GM18858 (cell line): ENCODE data around the gene ATP2C1.

Experiments
- ATAC-seq: cut with Tn5 transposase; IDR thresholded peaks from one replicate; pipeline ENCODE4 v1.9.1; 2021; ENCODE audit not compliant: unreplicated experiment

Gene ATP2C1

GRCh38 chr3:130894130-130894985 is 474 bp downstream of the ATP2C1 start:
- peak; percentile 1 for ATAC-seq

- ATAC-seq, result no peak
Measured at GRCh38 chr3:130894986-130895280, 1.0 kb downstream of the ATP2C1 start.

- ATAC-seq, result no peak
Measured at GRCh38 chr3:130895690-130896488, 2.0 kb downstream of the ATP2C1 start.

DNA sequence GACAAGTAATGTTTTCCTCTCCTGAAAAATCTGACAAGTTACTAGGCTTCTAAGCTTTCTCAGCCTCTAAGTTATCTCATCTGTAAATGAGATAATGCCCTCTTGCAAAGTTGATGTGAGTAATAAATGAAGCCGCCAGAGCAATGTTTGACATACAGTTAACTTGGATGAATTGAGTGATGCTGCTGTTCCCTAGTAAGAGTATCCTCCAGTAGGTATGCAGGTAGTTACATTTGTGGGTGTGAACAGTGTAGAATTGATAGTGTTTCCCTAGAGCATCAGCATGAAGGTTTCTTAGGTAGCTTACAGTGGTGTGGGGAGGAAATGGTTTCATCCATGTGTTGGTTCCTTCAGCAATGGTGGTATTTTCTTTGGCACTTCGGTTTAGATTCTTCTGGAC is 3.4 kb downstream of the ATP2C1 start:
- no peak for ATAC-seq

DNA sequence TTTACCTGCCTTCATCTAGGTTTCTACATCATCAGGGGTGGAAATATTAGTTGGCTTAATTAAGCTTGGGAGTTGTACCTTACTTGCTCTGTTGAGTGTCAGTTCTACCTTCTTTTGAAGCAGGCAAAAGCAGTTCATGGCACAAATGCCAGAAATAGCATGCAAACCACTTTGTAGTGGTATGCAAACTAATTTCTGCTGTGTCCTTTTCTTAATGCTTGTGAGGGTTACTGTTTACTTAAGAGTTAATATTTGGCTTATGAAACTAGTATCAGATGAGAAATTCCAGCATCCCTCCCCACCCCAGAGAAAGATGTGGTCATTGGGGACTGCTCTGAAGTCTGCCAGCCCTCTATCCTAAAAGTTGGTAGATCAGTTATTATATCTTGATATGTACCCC is 7.1 kb downstream of the ATP2C1 start:
- no peak for ATAC-seq

DNA sequence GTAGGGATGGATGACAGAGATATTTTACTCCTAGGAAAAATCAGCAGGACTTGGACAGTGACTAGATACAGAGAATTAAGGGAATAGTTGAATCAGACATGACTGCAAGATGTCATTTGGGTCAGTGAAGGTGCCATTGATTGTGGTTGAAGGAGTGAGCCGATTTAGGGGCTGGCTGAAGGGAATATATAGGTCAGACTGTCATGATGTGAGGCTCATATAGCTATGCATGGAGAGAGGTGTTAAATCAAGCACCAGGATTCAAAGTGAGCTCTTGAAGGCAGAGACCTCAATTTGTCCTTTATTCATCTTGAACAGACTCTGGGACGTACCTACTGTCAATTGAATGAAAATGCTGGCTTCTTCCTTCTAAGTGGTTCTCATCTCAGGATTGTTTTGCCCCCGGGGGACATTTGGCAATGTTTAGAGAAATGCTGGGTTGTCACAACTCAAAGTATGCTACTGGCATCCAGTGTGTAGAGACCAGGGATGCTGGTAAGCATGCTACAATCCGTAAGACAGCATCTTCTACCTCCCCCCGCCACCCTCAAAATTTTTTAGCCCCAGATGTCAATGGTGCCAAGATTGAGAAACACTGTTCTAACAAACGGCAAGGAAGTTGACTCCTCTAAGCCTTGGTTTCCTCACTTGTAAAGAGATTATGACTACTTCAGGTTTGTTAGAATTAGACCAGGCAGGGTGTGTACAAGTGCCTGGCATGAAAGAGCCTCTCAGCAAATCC is 7.8 kb downstream of the ATP2C1 start:
- ATAC-seq, result no peak

GRCh38 chr3:130903412-130903908 is 9.6 kb downstream of the ATP2C1 start:
- no peak for ATAC-seq

GRCh38 chr3:130904491-130904890 is 10.6 kb downstream of the ATP2C1 start:
- no peak for ATAC-seq

- ATAC-seq, result no peak
Measured at GRCh38 chr3:130905551-130905950, 11.7 kb downstream of the ATP2C1 start.

GRCh38 chr3:130906374-130906995 is 12.6 kb downstream of the ATP2C1 start:
- ATAC-seq, result no peak

DNA sequence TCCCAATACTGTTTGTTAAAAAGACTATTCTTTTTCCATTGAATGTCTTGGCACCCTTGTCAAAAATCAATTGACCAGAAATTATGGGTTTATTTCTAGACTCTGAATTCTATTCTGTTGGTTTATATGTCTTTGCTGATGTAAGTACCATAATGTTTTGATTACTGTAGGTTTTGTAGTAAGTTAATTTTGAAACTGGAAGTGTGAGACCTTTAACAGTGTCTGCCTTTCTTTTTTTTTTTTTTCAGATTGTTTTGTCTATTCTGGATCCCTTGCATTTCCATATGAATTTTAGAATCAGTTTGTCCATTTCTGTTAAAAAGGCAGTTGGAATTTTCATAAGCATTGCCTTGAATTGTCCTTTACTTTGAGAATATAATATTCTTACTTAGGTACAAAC is 13.6 kb downstream of the ATP2C1 start:
- no peak for ATAC-seq

- ATAC-seq, result peak; percentile 58
Measured at GRCh38 chr3:130907966-130908365, 14.1 kb downstream of the ATP2C1 start.

DNA sequence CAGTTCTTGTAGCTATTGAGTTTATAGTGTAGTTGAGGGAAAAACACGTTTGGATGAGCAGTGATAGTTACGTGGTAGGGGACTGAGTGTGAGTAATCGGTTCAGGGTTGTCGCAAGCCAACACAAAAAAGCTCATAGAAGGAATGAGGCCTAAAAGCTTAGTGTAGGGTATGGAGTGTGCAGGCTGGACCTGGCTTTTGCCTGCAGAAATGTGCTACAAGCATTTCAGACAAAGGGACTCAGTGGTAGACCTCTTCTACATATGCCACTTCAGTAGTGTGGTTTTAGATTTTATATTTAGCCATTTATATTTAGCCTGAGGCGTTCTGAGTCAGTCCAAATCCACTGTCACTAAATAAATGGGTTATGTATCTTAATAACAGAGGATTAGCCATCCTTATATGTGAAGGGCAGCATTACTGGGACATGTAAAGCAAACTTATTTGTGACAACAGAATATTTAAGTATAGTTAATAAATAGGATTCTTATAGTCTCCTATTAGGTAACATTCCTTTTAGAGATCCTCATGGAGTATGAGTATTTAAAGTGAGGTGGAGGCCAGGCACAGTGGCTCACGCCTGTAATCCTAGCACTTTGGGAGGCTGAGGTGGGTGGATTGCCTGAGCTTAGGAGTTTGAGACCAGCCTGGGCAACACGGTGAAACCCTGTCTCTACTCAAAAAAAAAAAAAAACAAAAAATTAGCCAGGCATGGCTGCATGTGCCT is 21.8 kb downstream of the ATP2C1 start:
- no peak for ATAC-seq

DNA sequence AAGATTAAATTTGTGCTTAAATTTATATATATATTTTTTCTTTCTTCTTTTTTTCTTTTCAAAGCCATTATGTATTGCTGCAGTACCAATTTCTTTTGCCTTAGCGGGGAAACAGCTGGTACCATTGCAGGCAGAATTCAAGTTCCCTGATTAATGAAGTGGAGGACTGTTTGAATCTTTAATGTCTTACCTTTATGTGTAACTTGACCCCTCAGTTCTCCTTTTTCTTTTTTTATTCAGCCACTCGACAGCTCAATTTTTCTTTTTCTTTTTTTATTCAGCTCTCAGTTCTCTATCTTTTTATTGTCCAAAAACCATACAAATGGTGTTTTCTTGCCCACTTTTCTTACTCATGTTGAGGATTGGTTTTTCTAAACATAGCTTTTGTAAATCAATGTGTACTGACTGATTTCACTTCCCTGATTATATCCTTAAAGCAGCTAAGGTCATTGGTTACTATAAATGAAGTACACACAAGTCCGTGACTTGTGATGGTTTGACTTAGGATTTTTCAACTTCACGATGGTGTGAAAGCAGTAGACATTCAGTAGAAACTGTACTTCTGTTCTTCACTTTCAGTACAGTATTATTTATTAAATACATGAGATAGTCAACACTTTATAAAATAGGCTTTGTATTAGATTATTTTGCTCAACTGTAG is 22.8 kb downstream of the ATP2C1 start:
- ATAC-seq, result peak; percentile 88

DNA sequence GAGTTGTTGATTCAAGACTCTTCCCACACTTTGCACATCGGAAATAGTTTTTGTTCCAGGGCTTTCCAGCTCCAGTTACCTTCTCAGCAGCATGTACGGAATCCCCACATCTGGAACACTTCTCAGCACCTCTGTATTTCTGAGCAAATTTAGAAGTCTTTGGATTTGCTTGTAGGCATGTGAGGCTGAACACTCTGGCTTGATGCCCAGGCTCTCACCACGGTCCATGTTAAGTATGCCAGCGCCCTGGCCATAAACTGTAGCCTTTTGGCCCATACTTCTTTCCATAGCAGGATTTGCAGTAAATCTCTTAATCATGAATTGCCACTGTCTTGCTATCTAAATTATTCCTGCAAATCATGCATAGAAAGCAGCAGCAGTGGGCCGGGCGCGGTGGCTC is 24.4 kb downstream of the ATP2C1 start:
- no peak for ATAC-seq

GRCh38 chr3:130925628-130926027 is 31.7 kb downstream of the ATP2C1 start:
- no peak for ATAC-seq

DNA sequence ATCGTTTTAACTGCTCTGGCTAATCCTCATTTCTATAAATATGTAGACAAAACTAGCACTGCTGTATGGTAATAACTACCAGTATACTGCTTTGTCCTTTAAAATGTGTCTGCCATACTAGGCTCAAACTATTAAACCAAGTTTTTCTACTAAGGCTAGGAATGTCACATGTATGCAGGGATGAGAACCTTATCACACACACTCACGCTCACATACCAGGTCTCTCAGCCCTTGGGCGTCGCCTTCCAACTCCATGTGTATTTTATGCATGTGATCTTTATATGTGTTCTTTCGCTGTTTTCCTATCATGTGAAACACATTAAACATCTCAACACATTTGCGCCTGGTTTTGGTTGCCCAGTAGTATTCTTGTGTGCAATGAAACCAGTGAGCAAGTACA is 32.6 kb downstream of the ATP2C1 start:
- ATAC-seq, result no peak

- ATAC-seq, result no peak
Measured at GRCh38 chr3:130929804-130930203, 35.9 kb downstream of the ATP2C1 start.

GRCh38 chr3:130932979-130933378 is 39.1 kb downstream of the ATP2C1 start:
- ATAC-seq, result no peak

GRCh38 chr3:130933801-130934345 is 40.0 kb downstream of the ATP2C1 start:
- ATAC-seq, result no peak
